ENCODE data around the gene LMLN.
"Not testable (repeated sequence)": the region's sequence is repeated elsewhere in the genome, so short reads cannot be mapped to it uniquely, and the experiment has no call there.

LMLN gene, protein sequence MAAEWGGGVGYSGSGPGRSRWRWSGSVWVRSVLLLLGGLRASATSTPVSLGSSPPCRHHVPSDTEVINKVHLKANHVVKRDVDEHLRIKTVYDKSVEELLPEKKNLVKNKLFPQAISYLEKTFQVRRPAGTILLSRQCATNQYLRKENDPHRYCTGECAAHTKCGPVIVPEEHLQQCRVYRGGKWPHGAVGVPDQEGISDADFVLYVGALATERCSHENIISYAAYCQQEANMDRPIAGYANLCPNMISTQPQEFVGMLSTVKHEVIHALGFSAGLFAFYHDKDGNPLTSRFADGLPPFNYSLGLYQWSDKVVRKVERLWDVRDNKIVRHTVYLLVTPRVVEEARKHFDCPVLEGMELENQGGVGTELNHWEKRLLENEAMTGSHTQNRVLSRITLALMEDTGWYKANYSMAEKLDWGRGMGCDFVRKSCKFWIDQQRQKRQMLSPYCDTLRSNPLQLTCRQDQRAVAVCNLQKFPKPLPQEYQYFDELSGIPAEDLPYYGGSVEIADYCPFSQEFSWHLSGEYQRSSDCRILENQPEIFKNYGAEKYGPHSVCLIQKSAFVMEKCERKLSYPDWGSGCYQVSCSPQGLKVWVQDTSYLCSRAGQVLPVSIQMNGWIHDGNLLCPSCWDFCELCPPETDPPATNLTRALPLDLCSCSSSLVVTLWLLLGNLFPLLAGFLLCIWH

GRCh38 chr3:197959891-197960693 lies at the start of gene LMLN:
Gene LMLN (plus strand): TSS chr3:197960217. CDS start chr3:197960246, 29 bp downstream.
- DNase-seq, result peak; percentile 99

DNA sequence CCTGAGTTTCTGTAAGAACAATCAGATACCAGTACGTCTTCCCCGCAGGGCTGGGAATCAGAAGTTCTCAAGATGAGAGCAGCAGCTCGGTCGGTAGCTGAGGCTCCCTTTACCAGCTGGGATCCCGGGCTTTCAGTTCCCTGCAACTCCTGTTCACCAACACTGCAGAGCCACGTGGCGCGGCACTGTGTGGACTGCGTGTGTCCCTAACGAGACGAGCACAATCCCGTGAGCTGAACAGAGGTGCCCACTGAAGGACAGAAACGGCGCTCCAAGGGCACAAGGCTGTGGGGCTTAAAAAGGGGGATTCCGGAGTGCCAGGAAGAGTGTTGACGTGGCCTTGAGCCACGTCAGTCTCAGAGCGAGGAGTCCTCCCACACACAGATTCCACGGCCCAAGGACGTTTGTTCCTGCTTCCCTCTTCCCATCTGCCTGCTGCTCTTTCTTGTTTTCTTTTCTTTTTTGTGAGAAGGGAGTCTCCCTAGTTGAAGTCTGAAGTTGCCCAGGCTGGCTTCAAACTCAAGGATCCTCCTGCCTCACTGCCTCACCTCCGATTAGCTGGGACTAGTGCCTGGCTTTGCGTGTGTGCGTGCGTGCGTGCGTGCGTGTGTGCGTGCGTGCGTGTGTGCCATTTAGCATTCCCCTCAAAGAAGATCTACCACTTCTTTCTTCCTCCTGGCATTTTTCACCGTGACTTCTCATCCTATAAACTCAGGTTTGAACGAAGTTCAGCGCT lies 47.1 kb upstream of the LMLN start:
- DNase-seq, result no peak

DNA sequence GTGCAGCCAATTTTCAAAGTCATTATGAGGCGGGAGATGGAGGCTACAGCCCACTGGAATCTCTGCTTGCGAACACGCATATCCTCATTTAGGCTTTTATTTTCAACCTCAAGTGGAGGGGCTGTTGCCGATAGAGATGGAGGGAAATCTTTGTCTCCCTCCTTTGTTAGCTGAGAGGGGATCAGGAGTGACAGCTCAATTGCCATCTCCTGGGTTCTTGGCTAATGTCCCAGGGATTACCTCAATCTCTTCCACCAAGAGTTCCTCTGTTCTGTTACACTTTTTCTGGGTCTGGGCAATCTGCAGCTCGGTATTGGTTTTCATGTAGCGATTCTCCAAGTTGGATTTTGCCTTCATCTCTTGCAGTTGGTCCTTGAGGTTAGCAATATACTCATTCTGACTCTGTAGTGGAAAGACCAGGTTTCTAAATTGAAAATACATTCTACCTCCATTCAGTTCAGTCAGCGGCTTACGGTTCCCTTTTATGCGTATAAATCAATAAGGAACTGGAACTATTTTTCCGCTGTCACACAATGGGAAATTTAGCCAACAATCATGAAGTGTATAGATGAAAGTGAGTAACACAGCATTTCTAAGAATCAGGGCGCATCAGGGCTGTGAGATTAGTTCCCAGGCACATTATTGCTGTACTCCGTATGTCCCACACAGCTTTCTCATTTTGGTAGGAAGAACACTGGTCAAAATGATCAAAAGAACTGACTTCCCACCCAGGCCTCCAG lies 46.2 kb upstream of the LMLN start:
- no peak for DNase-seq

DNA sequence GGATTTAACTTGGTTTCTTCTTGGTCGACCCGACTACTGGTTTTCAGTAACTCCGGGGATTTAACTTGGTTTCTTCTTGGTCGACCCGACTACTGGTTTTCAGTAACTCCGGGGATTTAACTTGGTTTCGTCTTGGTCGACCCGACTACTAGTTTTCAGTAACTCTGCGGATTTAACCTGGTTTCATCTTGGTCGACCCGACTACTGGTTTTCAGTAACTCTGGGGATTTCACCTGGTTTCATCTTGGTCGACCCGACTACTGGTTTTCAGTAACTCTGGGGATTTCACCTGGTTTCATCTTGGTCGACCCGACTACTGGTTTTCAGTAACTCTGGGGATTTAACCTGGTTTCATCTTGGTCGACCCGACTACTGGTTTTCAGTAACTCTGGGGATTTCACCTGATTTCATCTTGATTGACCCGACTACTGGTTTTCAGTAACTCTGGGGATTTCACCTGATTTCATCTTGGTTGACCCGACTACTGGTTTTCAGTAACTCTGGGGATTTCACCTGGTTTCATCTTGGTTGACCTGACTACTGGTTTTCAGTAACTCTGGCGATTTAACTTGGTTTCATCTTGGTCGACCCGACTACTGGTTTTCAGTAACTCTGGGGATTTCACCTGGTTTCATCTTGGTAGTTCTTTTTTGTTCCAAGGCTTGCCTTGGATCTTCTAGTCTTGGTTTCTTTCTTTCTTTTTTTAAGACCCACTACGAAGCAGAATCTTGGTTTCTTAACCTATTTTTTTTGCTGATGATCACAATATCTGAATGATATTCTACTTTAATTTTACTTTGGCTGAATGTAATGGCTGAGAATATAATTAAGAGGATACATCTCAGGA lies 38.4 kb upstream of the LMLN start:
- not testable (repeated sequence) for DNase-seq

DNA sequence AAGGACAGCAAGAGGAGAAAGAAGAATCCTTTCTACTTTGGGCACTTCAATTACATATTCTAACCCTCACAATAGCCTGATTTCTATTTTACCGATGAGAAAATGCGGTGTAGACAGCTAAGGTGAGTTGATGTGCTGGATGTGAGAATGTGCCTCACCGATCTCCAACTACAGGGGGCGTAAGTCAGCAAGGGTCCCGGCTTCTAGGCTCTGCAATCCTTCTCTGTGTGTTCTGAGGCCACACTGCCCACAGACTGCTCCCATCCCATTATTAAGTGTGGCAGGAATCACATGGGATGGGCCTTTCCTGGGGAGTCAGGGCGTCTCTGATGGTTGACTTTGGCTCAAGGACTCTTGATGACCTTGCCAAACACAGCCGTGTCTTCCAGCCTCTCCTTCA lies 33.6 kb upstream of the LMLN start:
- no peak for DNase-seq

- DNase-seq, result not testable (repeated sequence)
Measured at GRCh38 chr3:197927578-197927977, 32.4 kb upstream of the LMLN start.

- peak; percentile 45 for DNase-seq
Measured at GRCh38 chr3:197936819-197937384, 23.1 kb upstream of the LMLN start.

DNA sequence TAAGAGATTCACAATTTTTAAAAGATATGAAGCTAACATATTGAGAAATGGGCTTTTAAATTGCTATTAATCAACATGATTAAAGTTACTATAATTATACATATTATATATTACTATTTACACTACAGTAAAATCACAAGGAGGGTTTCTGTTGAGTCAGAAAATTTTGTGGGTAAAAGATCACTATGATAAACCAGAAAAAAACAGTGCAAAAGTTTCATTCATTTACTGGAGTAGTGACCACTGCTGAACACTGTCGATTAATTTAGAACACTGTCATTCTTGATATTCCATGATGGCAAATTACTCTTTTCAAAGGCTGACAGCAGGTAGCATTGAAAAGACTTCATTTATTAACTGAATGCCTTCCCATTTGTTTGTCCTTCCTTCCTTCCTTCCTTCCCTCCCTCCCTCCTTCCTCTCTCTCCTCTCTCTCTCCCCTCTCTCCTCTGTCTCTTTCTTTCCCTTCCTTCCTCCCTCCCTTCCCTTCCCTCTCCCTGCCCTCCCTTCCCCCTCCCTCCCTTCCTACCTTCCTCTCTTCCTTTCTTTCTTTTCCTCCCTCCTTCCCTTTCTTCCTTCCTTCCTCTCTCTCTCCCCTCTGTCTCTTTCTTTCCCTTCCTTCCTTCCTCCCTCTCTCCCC lies 19.2 kb upstream of the LMLN start:
- no peak for DNase-seq

DNA sequence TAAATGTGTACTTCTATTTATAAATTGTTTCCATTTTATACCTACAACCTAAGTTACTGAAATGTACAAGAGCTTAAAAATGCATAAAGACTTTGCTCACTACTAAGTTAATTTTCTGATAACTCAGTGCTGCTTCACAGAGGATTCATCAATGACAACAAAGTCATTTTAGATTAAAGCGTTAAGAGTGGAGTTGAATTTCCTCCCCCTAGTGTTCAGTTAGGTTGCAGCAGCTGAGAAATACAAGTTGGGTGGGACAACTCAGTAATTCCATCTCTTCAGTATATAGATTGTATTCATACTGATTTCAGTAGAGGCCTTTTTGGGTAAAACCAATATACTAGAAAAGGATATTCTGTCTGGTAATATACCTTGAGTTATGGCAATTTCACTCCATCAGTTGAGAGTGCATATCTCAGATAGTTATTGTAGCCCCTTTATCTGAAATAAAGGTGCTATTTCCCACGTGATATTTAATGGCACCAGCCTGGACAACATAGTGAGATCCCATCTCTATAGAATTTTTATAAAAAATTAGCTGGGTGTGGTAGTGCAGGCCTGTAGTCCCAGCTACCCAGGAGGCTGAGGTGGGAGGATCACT lies 17.0 kb upstream of the LMLN start:
- DNase-seq, result peak; percentile 73

GRCh38 chr3:197949191-197949777 lies 10.7 kb upstream of the LMLN start:
- no peak for DNase-seq

DNA sequence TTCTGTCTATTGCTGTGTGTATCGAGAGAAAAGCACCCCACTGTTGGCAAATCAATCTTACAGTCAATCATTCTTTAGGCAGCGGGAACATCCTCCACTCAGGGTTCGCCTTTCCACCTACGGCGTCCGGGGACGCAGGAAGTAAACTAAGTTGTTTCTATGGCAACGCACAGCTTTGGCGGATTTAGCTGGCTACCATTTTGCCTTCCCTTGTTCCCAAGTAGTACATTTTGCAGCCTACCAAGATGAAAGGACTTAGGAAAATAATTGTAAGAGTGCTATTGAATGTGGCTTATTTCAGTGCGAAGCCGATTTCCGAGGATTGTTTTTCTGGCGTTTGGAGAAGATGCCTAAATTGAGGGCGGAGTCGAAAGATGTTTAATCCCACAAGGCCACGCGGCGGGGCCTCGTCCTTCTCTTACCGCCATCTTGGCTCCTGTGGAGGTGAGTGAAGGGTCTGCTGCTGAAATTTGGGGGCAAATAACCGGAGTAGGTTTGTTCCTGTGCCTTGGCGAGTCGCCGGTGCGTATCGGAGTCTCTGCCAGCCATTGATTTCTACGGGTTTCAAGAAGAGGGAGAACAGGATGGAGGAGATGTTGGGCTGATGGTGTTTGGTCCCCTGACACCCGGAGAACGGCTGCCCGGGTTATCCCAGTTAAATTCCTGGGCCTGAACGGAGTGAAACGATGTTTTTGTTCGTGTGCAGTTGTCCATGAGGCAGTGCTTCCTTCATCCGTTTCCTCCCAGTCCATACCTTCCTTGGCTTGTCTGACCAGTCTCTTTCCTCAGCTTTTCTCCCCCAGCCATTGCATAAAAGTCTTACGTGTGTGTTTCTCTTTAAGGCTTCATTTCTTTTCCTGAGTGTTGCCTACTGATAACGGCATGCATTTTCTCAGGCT lies 10.0 kb upstream of the LMLN start, which contains the start of gene RPL35A:
Gene RPL35A (plus strand): TSS at position 413 of the 899 bp plus-strand sequence. CDS start 778 bp downstream, outside the sequence.
- peak; percentile 100 for DNase-seq

GRCh38 chr3:197950677-197951061 lies 9.3 kb upstream of the LMLN start:
- no peak for DNase-seq

GRCh38 chr3:197951392-197951990 lies 8.5 kb upstream of the LMLN start:
- no peak for DNase-seq

DNA sequence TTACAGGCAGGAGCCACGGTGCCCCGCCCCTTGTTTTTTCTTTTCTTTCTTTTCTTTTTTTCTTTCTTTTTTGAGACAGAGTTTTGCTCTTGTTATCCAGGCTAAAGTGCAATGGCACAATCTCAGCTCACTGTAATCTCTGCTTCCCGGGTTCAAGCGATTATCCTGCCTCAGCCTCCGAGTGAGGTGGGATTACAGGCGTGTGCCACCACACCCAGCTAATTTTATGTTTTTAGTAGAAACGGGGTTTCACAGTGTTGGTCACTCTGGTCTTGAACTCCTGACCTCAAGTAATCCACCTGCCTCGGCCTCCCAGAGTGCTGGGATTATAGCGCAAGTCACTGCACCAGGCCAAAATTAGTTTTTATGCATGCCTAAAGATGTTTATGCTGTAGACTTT lies 7.6 kb upstream of the LMLN start:
- no peak for DNase-seq

DNA sequence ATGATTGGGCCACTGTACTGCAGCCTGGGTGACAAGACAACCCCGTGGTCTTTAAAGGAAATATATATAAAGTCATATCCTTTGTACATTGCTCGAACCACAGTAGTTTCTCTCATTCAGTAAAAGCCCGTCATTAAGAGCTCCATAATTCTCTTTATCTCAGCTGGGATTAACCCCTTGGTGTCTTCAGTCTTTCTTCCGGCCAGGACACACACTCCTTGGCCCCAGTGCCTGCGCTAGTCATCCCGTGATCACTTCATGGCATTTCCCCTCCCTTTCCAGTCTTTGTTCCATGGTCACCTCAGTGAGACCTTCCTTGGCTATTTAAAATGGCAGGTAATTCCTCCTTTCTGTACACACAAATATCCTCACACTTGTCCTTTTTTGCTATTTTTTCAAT lies 6.7 kb upstream of the LMLN start:
- DNase-seq, result no peak

GRCh38 chr3:197953881-197954280 lies 6.1 kb upstream of the LMLN start:
- DNase-seq, result no peak

GRCh38 chr3:197955892-197956477 lies 4.0 kb upstream of the LMLN start:
- DNase-seq, result no peak

All from NCI-H2107 (cell line).